Amniotic epithelial cell (primary cell): ENCODE results near the gene GOLGA3.
"Not testable (repeated sequence)": the region's sequence is repeated elsewhere in the genome, so short reads cannot be mapped to it uniquely, and the experiment has no call there.

Experiments
- DNase-seq: peaks from one replicate; pipeline ENCODE4 v3.0.0-alpha.2; 2010; ENCODE audit warnings: low read depth

GOLGA3 gene

GRCh38 chr12:132812631-132813305, 15.9 kb downstream of the GOLGA3 start:
- peak; percentile 93 for DNase-seq

- peak; percentile 31 for DNase-seq
Measured at GRCh38 chr12:132809391-132809790, 19.3 kb downstream of the GOLGA3 start.

DNA sequence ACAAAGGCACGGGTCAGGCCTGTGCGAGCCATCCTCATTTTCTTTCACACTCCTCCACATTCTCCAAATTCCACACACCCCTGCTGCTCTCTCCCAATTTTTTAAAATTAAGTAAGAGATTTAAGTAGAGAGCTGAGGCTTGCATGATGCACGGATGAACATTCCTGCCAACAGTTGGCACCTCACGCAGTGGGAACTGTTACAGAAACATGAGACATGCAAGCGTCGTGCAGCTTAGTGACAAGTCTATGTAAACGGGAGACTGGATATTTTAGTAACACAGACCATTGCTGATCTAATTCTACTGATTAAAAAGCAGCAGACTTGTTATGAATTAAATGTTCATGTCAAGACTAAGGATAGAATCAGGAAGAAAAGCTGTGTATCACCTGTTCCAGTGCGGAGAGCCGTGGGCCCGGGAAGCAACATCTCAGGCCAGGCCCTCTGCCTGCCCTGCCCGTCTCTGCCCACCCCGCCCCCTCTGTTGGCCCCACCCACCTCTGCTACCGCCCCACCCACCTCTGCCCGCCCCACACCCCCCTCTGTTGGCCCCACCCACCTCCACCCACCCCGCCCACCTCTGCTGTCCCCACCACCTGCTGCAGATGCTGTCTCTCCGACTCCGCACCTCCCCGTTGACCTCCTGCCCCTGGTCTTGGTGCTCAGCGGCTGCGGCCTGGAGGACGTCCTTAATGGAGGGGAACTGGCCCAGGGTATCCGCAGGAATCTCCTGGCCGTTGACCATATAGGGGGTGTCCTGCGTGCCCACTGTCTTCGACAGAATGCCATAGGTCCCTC, 21.2 kb downstream of the GOLGA3 start:
- no peak for DNase-seq

DNA sequence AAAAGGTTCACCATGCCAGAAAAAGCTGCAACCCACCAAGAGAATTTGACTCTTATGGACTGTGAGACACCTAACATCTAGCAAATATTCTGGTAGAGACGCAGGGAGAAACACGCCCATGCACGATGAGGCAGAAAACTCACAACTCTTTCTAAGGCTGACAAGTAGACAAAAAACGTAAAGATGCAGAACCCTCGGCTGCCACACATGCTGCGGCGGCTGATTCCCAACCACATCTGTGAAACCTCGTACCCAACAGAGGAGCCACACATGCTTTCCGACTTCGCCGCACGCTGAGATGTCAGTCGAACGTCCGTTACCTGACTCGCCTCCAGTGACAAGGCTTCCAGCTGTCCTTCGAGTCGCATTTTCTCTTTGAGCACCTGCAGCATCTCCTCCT, 21.8 kb downstream of the GOLGA3 start:
- no peak for DNase-seq

- no peak for DNase-seq
Measured at GRCh38 chr12:132804426-132804861, 24.2 kb downstream of the GOLGA3 start.

- DNase-seq: no peak
Measured at GRCh38 chr12:132803888-132804287, 24.8 kb downstream of the GOLGA3 start.

- DNase-seq: no peak
Measured at GRCh38 chr12:132803125-132803524, 25.5 kb downstream of the GOLGA3 start.

DNA sequence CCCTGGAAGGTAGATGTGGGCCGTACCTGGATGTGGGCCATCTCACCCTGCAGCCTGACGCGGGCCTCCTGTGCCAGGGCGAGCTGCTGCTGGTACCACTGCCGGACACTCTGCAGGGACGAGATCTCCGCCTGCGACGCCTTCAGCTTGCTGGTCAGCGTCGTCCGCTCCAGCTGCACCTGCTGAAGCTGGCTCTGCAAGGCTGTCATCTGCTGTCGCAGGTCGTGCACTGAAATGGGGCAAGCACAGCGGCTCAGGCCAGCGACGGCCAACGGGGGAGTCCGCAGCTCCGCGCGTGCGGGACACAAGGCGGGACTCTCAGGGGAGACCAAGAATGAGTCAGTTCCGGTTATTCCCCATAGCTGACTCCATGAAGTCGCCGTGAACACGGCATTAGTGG, 26.9 kb downstream of the GOLGA3 start:
- DNase-seq: no peak

DNA sequence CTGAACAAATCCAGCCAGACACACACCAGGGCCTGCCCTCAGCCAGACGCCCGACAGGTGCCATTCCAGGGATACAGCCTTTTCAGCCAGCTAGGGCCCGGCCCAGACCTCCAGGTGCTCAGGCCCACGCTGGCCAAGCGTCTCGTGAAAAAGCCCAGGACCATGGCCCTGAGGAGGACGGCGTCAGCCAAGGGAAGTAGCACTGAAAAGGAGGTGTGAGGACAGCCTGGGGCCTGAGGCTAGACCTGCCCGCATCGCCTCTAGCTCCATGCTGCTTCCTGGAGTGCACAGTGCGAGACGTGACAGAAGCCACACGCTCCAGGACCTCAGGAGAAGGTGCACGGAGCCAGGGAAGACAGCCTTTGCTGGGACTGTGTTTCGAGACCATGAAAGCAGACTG, 29.8 kb downstream of the GOLGA3 start:
- DNase-seq: no peak

DNA sequence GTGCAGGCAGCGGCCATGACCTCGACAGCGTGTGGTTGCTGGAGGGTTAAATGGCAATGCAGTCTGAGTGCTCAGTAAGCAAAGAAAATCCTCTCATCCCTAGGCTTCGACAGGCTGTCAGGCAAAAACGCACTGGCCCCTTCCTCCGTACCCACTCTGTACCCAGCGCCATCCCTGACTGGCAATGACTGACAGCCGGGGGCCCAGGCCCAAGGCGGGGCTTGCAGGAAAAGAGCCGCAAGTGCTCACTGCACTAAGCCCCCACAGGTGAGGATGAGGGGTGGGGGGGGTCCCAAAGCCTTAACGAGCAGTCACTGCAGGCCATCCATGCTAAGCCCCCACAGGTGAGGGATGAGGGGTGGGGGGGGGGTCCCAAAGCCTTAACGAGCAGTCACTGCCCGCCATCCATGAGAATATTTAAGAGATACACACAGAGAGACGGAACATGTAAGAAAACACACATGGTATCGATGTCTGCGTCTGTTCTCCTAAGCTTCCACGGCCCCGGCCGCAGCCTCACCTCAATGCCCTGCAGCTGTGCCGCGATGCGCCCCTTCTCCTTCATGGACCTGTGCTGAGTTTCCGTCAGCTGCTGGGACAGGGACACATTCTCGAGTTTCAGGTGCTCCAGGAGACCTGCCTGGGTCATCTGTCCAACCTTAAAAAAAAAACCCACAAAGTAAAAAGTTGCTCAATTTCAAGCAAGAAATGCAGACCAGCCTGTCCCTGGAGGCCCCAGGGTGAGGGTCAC, 30.7 kb downstream of the GOLGA3 start:
- DNase-seq: no peak

DNA sequence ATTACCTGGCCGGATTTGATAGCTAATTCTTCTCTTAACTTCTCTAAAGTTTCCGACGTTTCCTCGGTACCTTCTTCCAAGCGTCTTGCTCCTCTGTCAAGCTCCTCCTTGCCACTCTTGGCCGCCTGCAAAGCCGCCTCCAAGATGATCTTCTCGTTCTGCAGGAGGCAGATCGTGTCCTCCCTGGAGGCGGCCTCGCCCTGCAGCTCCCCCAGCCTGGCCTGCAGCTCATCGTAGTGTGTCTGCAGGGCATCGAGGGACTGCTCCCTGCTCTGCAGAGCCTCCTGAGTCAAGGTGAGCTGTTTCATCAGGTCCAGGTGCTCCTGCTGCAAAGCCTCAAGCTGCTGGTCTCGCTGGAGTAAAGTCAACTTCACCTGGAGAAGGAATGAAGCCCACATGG, 32.8 kb downstream of the GOLGA3 start:
- DNase-seq: no peak

GRCh38 chr12:132791940-132792339, 36.7 kb downstream of the GOLGA3 start:
- not testable (repeated sequence) for DNase-seq

DNA sequence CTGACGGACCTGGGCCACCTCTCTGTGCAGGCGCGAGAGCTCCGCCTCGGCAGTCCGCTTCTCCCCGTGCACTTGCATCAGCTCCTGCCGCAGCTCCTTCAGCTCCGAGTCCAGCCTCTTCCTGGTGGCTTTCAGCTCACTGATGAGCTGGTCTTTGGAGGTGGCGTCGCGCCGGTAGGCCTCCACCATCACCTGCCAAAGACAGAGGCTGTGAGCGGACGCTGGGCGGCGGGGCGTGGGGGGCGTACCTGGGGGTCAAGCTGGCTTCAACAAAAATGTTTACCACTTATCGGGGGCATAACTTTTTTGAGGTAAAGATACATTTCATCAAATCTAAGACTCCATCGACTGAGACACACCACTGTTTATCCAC, 39.6 kb downstream of the GOLGA3 start:
- no peak for DNase-seq

- DNase-seq: no peak
Measured at GRCh38 chr12:132788375-132789098, 40.1 kb downstream of the GOLGA3 start.

DNA sequence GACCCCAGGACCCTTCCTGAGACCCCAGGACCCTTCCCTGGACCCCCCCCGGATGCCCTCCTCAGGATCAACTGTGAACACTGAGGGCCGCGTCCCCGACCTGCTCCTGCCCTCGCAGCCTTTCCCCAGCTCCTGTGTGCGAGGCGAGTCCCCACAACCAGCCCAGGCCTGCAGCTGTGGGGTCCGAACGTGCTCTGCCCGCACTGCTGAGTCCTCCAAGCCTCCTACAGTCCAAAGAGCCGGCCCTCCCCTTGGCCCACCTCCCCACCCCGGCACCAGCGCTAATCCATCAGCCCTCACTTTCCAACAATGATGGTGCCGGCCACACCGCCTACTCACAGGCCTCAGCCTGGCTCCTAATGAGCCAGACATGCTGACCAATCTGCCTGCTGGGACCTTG, 40.8 kb downstream of the GOLGA3 start:
- no peak for DNase-seq

GRCh38 chr12:132786192-132786591, 42.5 kb downstream of the GOLGA3 start:
- no peak for DNase-seq

GRCh38 chr12:132784580-132784979, 44.1 kb downstream of the GOLGA3 start:
- DNase-seq: no peak

GRCh38 chr12:132783917-132784531, 44.6 kb downstream of the GOLGA3 start:
- DNase-seq: no peak

DNA sequence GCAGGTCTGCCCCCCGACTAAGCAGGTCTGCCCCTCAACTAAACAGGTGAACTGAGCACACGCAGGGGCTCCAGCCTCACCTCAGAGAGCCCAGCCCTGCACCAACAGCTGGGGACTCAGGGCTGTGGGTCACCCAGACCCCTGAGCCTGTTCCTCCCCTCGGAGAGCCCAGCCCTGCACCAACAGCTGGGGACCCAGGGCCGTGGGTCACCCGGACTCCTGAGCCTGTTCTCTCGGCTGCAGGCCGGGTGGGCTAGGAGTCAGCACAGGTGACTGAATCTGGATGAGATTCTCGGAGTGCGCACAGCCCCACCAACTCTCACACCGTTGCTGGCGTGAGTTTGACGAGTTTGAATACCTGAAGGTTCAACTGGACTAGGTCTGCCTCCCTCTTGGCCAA, 46.7 kb downstream of the GOLGA3 start:
- DNase-seq: no peak

GRCh38 chr12:132779781-132780353, 48.8 kb downstream of the GOLGA3 start:
- DNase-seq: no peak

- DNase-seq: no peak
Measured at GRCh38 chr12:132777614-132778013, 51.1 kb downstream of the GOLGA3 start.
